HCT116 (cell line): Measurements from ENCODE around the gene PREP. TPM values are rescaled to one million over a fixed set of nuclear protein-coding genes. Genes with fewer than 3 reads are reported as not detected.
A peak's percentile ranks its signal among the peaks of the same experiment; 100 is the strongest.

Experiments
- ATAC-seq: fragments of 200-7000 bp; cut with Tn5 transposase; 2 replicates; pipeline ENCODE4 v1.9.1; 2020; ENCODE audit warnings: mild to moderate bottlenecking, moderate library complexity
- BruUV-seq: library from RNA; stranded (reverse); fragments of 400-500 nt; replicated peaks from 2 replicates; lab custom pipeline; 2021; lab: Mats Ljungman, UMichigan
- CTCF ChIA-PET: fragments of 300-600 bp; sonication (Branson Sonifier 250); formaldehyde crosslinking; loops from one replicate; lab custom pipeline; 2021; ENCODE audit warnings: antibody characterized with exemption; lab: Charles Lee
- POLR2A ChIA-PET: fragments of 300-600, 350-600 bp; sonication (Branson Sonifier 250); formaldehyde crosslinking; loops from one replicate; lab custom pipeline; 2021; ENCODE audit warnings: antibody characterized with exemption; lab: Charles Lee
- RAD21 ChIA-PET, 2 experiments: fragments of 300-600 bp; sonication (Branson Sonifier 250); formaldehyde crosslinking; loops; one replicate each; lab custom pipeline; 2023; ENCODE audit warnings: low total read pairs in 2 of 2; ENCODE audit not compliant: uncharacterized antibody in 2 of 2, unreplicated experiment in 2 of 2, low non-redundant PET in 1 of 2; lab: Charles Lee
- DNase-seq: peaks from one replicate; pipeline ENCODE4 v3.0.0-alpha.2; 2010; ENCODE audit warnings: low read depth, low spot score
- H2AFZ ChIP-seq: fragments of 200-600 bp; shearing (Covaris generic), sonication (generic); 2 replicates; pipeline ENCODE4 v1.6.1; 2017; ENCODE audit warnings: low read depth, mixed run types, mixed read lengths, antibody characterized with exemption, low read length; ENCODE audit not compliant: poor library complexity, severe bottlenecking
- H3K27ac ChIP-seq: 2 replicates; pipeline ENCODE4 v1.5.1; 2012; ENCODE audit warnings: low read depth, low read length
- H3K27me3 ChIP-seq: fragments of 200-600 bp; sonication (generic); 2 replicates; pipeline ENCODE4 v1.6.1; 2016; ENCODE audit warnings: mixed run types, low read length, mixed read lengths; ENCODE audit not compliant: insufficient read depth
- H3K36me3 ChIP-seq, 2 experiments: fragments of 200-500 bp in 1 of 2; fragments of 200-600 bp in 1 of 2; sonication (Bioruptor generic) in 1 of 2; sonication (generic) in 1 of 2; 2 replicates each; pipeline versions ENCODE4 v1.5.1 to v1.6.1; 2014 to 2016; ENCODE audit warnings: low read length in 2 of 2, inconsistent platforms in 1 of 2, mixed read lengths in 1 of 2, mixed run types in 1 of 2; ENCODE audit not compliant: insufficient read depth in 2 of 2, control insufficient read depth in 1 of 2
- H3K4me1 ChIP-seq, 2 experiments: fragments of 200-600 bp in 1 of 2; sonication (generic) in 1 of 2; 2 replicates each; pipeline versions ENCODE4 v1.5.1 to v1.6.1; 2012 to 2017; ENCODE audit warnings: low read length in 2 of 2, inconsistent platforms in 1 of 2, mild to moderate bottlenecking in 1 of 2, mixed read lengths in 1 of 2, mixed run types in 1 of 2, moderate library complexity in 1 of 2; ENCODE audit not compliant: insufficient read depth in 2 of 2, control insufficient read depth in 1 of 2
- H3K4me2 ChIP-seq: fragments of 200-600 bp; sonication (generic); 2 replicates; pipeline ENCODE4 v1.6.1; 2017; ENCODE audit warnings: mixed run types, low read length, mixed read lengths
- H3K4me3 ChIP-seq, 2 experiments: fragments of 200-600 bp in 1 of 2; sonication (generic) in 1 of 2; replicated peaks in 1 of 2; 2 replicates each; pipeline ENCODE4 v1.5.1; 2011 to 2016; ENCODE audit warnings: low read length in 2 of 2, control low read depth in 1 of 2, low read depth in 1 of 2, mild to moderate bottlenecking in 1 of 2, mixed read lengths in 1 of 2, mixed run types in 1 of 2
- H3K79me2 ChIP-seq: fragments of 200-600 bp; sonication (generic); 2 replicates; pipeline ENCODE4 v1.6.1; 2017; ENCODE audit warnings: mild to moderate bottlenecking, mixed run types, low read length, moderate library complexity, mixed read lengths; ENCODE audit not compliant: insufficient read depth
- H3K9ac ChIP-seq: fragments of 200-600 bp; sonication (generic); 2 replicates; pipeline ENCODE4 v1.6.1; 2016; ENCODE audit warnings: low read length, mixed read lengths
- H3K9me2 ChIP-seq: fragments of 200-600 bp; sonication (generic), shearing (Covaris generic); 2 replicates; pipeline ENCODE4 v1.6.1; 2017; ENCODE audit warnings: mixed run types, mild to moderate bottlenecking, moderate library complexity; ENCODE audit not compliant: insufficient read depth
- H3K9me3 ChIP-seq, 2 experiments: fragments of 200-500 bp in 1 of 2; fragments of 200-600 bp in 1 of 2; sonication (Bioruptor generic) in 1 of 2; sonication (generic) in 1 of 2; 2 replicates each; pipeline ENCODE4 v1.6.1; 2014 to 2017; ENCODE audit warnings: low read length in 2 of 2, mixed read lengths in 2 of 2, inconsistent platforms in 1 of 2, low read depth in 1 of 2, mild to moderate bottlenecking in 1 of 2, mixed run types in 1 of 2, moderate library complexity in 1 of 2; ENCODE audit not compliant: control insufficient read depth in 1 of 2, insufficient read depth in 1 of 2
- H4K20me1 ChIP-seq: fragments of 200-600 bp; sonication (generic), shearing (Covaris generic); 2 replicates; pipeline ENCODE4 v1.6.1; 2017; ENCODE audit warnings: mixed run types, mild to moderate bottlenecking, moderate library complexity; ENCODE audit not compliant: insufficient read depth
- CEBPB ChIP-seq: IDR thresholded peaks from 2 replicates; pipeline ENCODE4 v1.6.1; 2012; ENCODE audit warnings: low read depth
- EGR1 ChIP-seq: IDR thresholded peaks from 2 replicates; pipeline ENCODE4 v1.6.1; 2012; ENCODE audit warnings: low read depth
- ELF1 ChIP-seq: IDR thresholded peaks from 2 replicates; pipeline ENCODE4 v1.6.1; 2012; ENCODE audit warnings: low read depth, borderline replicate concordance
- POLR2A ChIP-seq: IDR thresholded peaks from 2 replicates; pipeline ENCODE4 v1.7.0; 2011; ENCODE audit warnings: borderline replicate concordance; ENCODE audit not compliant: insufficient read depth, insufficient read length; ENCODE audit errors: extremely low read depth
- POLR2AphosphoS5 ChIP-seq: IDR thresholded peaks from 2 replicates; pipeline ENCODE4 v1.6.1; 2011; ENCODE audit warnings: mild to moderate bottlenecking, low read depth, low read length, moderate library complexity
- RAD21 ChIP-seq: IDR thresholded peaks from 2 replicates; pipeline ENCODE4 v1.6.1; 2012; ENCODE audit warnings: low read depth, mild to moderate bottlenecking
- SIN3A ChIP-seq: IDR thresholded peaks from 2 replicates; pipeline ENCODE4 v1.6.1; 2012; ENCODE audit warnings: low read depth
- SP1 ChIP-seq: IDR thresholded peaks from 2 replicates; pipeline ENCODE4 v1.6.1; 2012; ENCODE audit warnings: low read depth
- intact Hi-C: fragments of 100-400 bp; cut with micrococcal nuclease; formaldehyde crosslinking; loops from 2 replicates; pipeline ENCODE4 v1.10.0; 2022
- total RNA-seq: library from RNA; stranded (reverse); gene quantifications from one replicate; pipeline ENCODE4 v1.2.1, GENCODE V29; 2021; ENCODE audit not compliant: unreplicated experiment
- TF ChIP-seq, protein P1 (sequence below), 3 experiments: fragments of 200-600 bp in 1 of 3; sonication (generic) in 1 of 3; IDR thresholded peaks in 2 of 3; conservative IDR thresholded peaks in 1 of 3; 2 replicates each; pipeline ENCODE4 v1.5.1; 2012 to 2017; ENCODE audit warnings: low read depth in 2 of 3, low read length in 2 of 3, antibody characterized with exemption in 1 of 3, borderline replicate concordance in 1 of 3, control low read depth in 1 of 3, mild to moderate bottlenecking in 1 of 3, mixed read lengths in 1 of 3, mixed run types in 1 of 3, moderate library complexity in 1 of 3; ENCODE audit not compliant: insufficient read depth in 1 of 3
- TF ChIP-seq, protein P2 (sequence below): IDR thresholded peaks from 2 replicates; pipeline ENCODE4 v1.6.1; 2011; ENCODE audit warnings: mild to moderate bottlenecking, low read length, moderate library complexity; ENCODE audit not compliant: insufficient replicate concordance; ENCODE audit errors: extremely low read depth

The PREP gene
- total RNA-seq, 1 experiment from 2014 or later: 53.5 TPM

DNA sequence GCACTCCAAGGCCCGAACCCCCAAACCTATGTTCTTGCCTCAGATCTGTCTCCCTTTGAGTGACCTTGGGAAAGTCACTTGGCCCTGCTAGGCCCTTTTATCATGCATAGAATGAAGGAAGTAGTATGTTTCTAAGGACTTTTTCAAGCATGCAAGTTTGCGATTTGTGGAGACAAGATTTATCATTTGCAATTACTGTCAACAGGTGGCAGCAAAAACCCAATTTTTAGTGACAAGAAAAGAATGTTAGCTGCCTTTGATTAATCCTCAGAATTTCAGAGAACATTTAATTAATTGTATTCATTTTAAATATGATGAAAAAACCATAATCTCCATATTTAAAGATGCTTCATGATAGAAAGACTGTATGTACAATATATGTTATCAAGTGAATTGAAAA is 28.3 kb upstream of the PREP start:
- 0 out of 2 replicates have a peak, but pooled peaks have one; percentile 33 for ATAC-seq
- H3K4me3 ChIP-seq: no peak overlapping the region
- H3K9ac ChIP-seq: no peak overlapping the region
- TF ChIP-seq POLR2AphosphoS5 (no peak), SP1 (no peak), EGR1 (no peak), POLR2A (no peak), RAD21 (peak; percentile 75), CEBPB (no peak), ELF1 (no peak), SIN3A (no peak)
- TF ChIP-seq, protein P1, sequence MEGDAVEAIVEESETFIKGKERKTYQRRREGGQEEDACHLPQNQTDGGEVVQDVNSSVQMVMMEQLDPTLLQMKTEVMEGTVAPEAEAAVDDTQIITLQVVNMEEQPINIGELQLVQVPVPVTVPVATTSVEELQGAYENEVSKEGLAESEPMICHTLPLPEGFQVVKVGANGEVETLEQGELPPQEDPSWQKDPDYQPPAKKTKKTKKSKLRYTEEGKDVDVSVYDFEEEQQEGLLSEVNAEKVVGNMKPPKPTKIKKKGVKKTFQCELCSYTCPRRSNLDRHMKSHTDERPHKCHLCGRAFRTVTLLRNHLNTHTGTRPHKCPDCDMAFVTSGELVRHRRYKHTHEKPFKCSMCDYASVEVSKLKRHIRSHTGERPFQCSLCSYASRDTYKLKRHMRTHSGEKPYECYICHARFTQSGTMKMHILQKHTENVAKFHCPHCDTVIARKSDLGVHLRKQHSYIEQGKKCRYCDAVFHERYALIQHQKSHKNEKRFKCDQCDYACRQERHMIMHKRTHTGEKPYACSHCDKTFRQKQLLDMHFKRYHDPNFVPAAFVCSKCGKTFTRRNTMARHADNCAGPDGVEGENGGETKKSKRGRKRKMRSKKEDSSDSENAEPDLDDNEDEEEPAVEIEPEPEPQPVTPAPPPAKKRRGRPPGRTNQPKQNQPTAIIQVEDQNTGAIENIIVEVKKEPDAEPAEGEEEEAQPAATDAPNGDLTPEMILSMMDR (IDR thresholded peaks at IDR 0.05 in 2 of 3, conservative IDR thresholded peaks at IDR 0.05 in 1 of 3; ENCODE audit: borderline replicate concordance in 1 of 3, insufficient read depth in 1 of 3, low read depth in 2 of 3, low read length in 2 of 3): peak; percentile 45 to 67 (median 51); a peak in 5 of 6 replicates
- TF ChIP-seq, protein P2, sequence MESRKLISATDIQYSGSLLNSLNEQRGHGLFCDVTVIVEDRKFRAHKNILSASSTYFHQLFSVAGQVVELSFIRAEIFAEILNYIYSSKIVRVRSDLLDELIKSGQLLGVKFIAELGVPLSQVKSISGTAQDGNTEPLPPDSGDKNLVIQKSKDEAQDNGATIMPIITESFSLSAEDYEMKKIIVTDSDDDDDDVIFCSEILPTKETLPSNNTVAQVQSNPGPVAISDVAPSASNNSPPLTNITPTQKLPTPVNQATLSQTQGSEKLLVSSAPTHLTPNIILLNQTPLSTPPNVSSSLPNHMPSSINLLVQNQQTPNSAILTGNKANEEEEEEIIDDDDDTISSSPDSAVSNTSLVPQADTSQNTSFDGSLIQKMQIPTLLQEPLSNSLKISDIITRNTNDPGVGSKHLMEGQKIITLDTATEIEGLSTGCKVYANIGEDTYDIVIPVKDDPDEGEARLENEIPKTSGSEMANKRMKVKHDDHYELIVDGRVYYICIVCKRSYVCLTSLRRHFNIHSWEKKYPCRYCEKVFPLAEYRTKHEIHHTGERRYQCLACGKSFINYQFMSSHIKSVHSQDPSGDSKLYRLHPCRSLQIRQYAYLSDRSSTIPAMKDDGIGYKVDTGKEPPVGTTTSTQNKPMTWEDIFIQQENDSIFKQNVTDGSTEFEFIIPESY: no peak
- H2AFZ ChIP-seq: peak overlapping the region; percentile 90
- no peaks in the 10 kb centered on the region for H3K27me3 ChIP-seq
- H3K4me2 ChIP-seq: no peak overlapping the region
- H4K20me1 ChIP-seq: no peaks in the 10 kb centered on the region
- POLR2A ChIA-PET: interaction anchor here (0.7 kb wide), 1 partner anchor 139 kb away, joined by 5 read pairs; no protein-coding TSS in a partner anchor
- no peaks in the 10 kb centered on the region for H3K9me3 ChIP-seq
- no peak overlapping the region for H3K27ac ChIP-seq
- peaks cover 12 to 31% of the 10 kb centered on the region in 2 experiments; a peak in 3 of 4 replicates for H3K4me1 ChIP-seq
- intact Hi-C loops: loop anchor here (1.0 to 10.0 kb wide), 4 partner anchors 654 to 1014 kb away; no protein-coding TSS in a partner anchor
- no peaks in the 10 kb centered on the region for H3K36me3 ChIP-seq
- no TSS peak for BruUV-seq
- CTCF ChIA-PET: interaction anchor here (0.7 to 2.1 kb wide), 21 partner anchors 28 to 1135 kb away, joined by 3 to 14 read pairs (median 4); partner anchors contain the start of genes PRDM1 and PREP
- no peaks in the 10 kb centered on the region for H3K79me2 ChIP-seq
- peak; percentile 51 for DNase-seq
- RAD21 ChIA-PET: interaction anchor here (0.6 to 1.4 kb wide), 3 partner anchors 228 to 904 kb away, joined by 3 to 4 read pairs (median 4); no protein-coding TSS in a partner anchor
- H3K9me2 ChIP-seq: no peaks in the 10 kb centered on the region
